ENCODE measurements around the gene PEX14.

The PEX14 gene

GRCh38 chr1:10450156-10450814 lies 24.5 kb upstream of the PEX14 start:
- Histone ChIP-seq H3K4me1 (no peaks in the 10 kb centered on the region), H3K79me2 (no peaks in the 10 kb centered on the region), H2AFZ (no peak overlapping the region), H3K27ac (no peak overlapping the region), H3K9ac (no peak overlapping the region), H3K9me3 (ENCODE audit: control insufficient read depth, low read length) (no peaks in the 10 kb centered on the region), H3K4me3 (ENCODE audit: low read depth, low read length) (no peak overlapping the region), H3K27me3 (ENCODE audit: control insufficient read depth, insufficient read depth, low read length) (no peaks in the 10 kb centered on the region), H3K36me3 (ENCODE audit: control insufficient read depth, insufficient read depth, low read length) (no peaks in the 10 kb centered on the region), H3K4me2 (ENCODE audit: low read length) (no peak overlapping the region)
- no peak for TF ChIP-seq CTCF (IDR thresholded peaks at IDR 0.05)

GRCh38 chr1:10450836-10451235 lies 23.9 kb upstream of the PEX14 start:
- H3K36me3 ChIP-seq (ENCODE audit: control insufficient read depth, insufficient read depth, low read length), result no peaks in the 10 kb centered on the region
- H3K27ac ChIP-seq, result no peak overlapping the region
- no peak overlapping the region for H3K4me3 ChIP-seq (ENCODE audit: low read depth, low read length)
- no peak overlapping the region for H3K4me2 ChIP-seq (ENCODE audit: low read length)
- no peaks in the 10 kb centered on the region for H3K9me3 ChIP-seq (ENCODE audit: control insufficient read depth, low read length)
- H3K4me1 ChIP-seq, result no peaks in the 10 kb centered on the region
- H2AFZ ChIP-seq, result no peak overlapping the region
- TF ChIP-seq CTCF (IDR thresholded peaks at IDR 0.05), result no peak
- no peaks in the 10 kb centered on the region for H3K79me2 ChIP-seq
- no peak overlapping the region for H3K9ac ChIP-seq
- H3K27me3 ChIP-seq (ENCODE audit: control insufficient read depth, insufficient read depth, low read length), result no peaks in the 10 kb centered on the region

- H3K27ac ChIP-seq, result no peak overlapping the region
- no peak overlapping the region for H3K4me2 ChIP-seq (ENCODE audit: low read length)
- no peaks in the 10 kb centered on the region for H3K36me3 ChIP-seq (ENCODE audit: control insufficient read depth, insufficient read depth, low read length)
- no peak overlapping the region for H2AFZ ChIP-seq
- H3K9ac ChIP-seq, result no peak overlapping the region
- no peak for TF ChIP-seq CTCF (IDR thresholded peaks at IDR 0.05)
- H3K79me2 ChIP-seq, result no peaks in the 10 kb centered on the region
- no peaks in the 10 kb centered on the region for H3K4me1 ChIP-seq
- H3K9me3 ChIP-seq (ENCODE audit: control insufficient read depth, low read length), result no peaks in the 10 kb centered on the region
- no peak overlapping the region for H3K4me3 ChIP-seq (ENCODE audit: low read depth, low read length)
- H3K27me3 ChIP-seq (ENCODE audit: control insufficient read depth, insufficient read depth, low read length), result no peaks in the 10 kb centered on the region
These were observed 23.5 kb upstream of the PEX14 start for GRCh38 chr1:10451287-10451686.

- H3K4me2 ChIP-seq (ENCODE audit: low read length), result no peak overlapping the region
These were observed 18.7 kb upstream of the PEX14 start for GRCh38 chr1:10456048-10456447.

More at GRCh38 chr1:10456048-10456447, 18.7 kb upstream of the PEX14 start:
- H3K27ac ChIP-seq, result no peak overlapping the region
- H3K36me3 ChIP-seq (ENCODE audit: control insufficient read depth, insufficient read depth, low read length), result no peaks in the 10 kb centered on the region
- no peak overlapping the region for H2AFZ ChIP-seq
- H3K9ac ChIP-seq, result no peak overlapping the region
- TF ChIP-seq CTCF (IDR thresholded peaks at IDR 0.05), result no peak
- no peaks in the 10 kb centered on the region for H3K27me3 ChIP-seq (ENCODE audit: control insufficient read depth, insufficient read depth, low read length)
- H3K4me1 ChIP-seq, result no peaks in the 10 kb centered on the region
- no peaks in the 10 kb centered on the region for H3K9me3 ChIP-seq (ENCODE audit: control insufficient read depth, low read length)
- H3K4me3 ChIP-seq (ENCODE audit: low read depth, low read length), result no peak overlapping the region
- H3K79me2 ChIP-seq, result no peaks in the 10 kb centered on the region
